Heart left ventricle (tissue), 13 donors: Measurements from ENCODE around the gene TNFRSF17.

Source experiments
- CTCF ChIP-seq, 12 donors: fragments of 200-600 bp; sonication (generic) in 4 of 12; IDR thresholded peaks; one replicate each; pipeline versions ENCODE4 v1.5.0 to v1.8.0; 2018 to 2022; ENCODE audit warnings: antibody characterized with exemption in 12 of 12, mild to moderate bottlenecking in 5 of 12
- POLR2A ChIP-seq, 2 donors: fragments of 450-650 bp; IDR thresholded peaks; one replicate each; pipeline ENCODE4 v1.6.1; 2017; ENCODE audit warnings: antibody characterized with exemption in 2 of 2, mild to moderate bottlenecking in 2 of 2, moderate library complexity in 2 of 2
- donor health status: ischemic (EF 13 %, LVEDD 7.1; RV severe dilation, severe dysfunction).
- donor health status: DM: no; HTN: yes; CAD: no.
- donor health status: DM: no; HTN: no; CAD: no.
- donor health status: ischemic (EF 25% LVEDD 6.9; RV normal size, moderate dysfunction).
- donor health status: ischemic (EF 25% LVEDD 5.7; RV mildly dilated, moderate dysfunction).
- donor health status: ischemic (EF 35%, LVEDD 5.7; RV mildly dilated, moderate dysfunction).
- donor health status: nonischemic (EF 11% LVEDD 7.7; RV severe dilation, severe dysfunction).
- donor health status: DM: yes; HTN: yes; CAD: no.
- donor health status: PGD.
- donor health status: ischemic (EF 29% LVEDD 5.4; RV normal size, mild dysfunction).
- donor health status: nonischemic (EF 23%, LVEDD 6.1; RV moderate dilation, normal function).

- no peak for TF ChIP-seq CTCF (IDR thresholded peaks at IDR 0.05)
- no peak for TF ChIP-seq POLR2A (IDR thresholded peaks at IDR 0.05)
Measured at GRCh38 chr16:11992586-11993524, 27.8 kb downstream of the TNFRSF17 start.
